ENCODE data around the gene ITGAV. TPM values are rescaled to one million over a fixed set of nuclear protein-coding genes. Genes with fewer than 3 reads are reported as not detected.
"Not testable (repeated sequence)": the region's sequence is repeated elsewhere in the genome, so short reads cannot be mapped to it uniquely, and the experiment has no call there.

Gene ITGAV
- total RNA-seq, 1 donor from 2014 or later, result 115 TPM

DNA sequence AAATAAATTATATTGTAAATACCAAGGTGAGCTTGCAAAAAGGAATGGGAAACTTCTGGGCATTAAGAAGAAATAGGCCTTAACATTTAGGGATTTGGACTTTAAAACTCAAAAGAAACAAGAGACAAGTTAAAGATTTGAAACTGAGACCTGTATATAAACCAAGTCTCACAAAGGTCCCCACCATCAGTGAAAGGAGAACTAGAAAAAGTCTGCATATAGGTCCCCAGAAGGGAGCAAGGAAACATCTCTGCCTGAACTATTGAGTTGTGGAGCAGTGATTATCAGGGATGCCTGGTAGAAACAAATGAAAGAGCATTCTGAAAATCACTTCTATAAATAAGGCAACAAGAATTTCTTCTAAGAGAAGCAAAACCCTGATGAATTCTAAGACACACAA, 30.5 kb upstream of the ITGAV start:
- DNase-seq (ENCODE audit: low spot score in 2 of 2), result no peak
- Histone ChIP-seq H3K9me3 (no peaks in the 10 kb centered on the region), H3K4me3 (no peak overlapping the region), H3K27me3 (no peaks in the 10 kb centered on the region), H3K27ac (no peak overlapping the region), H3K36me3 (no peaks in the 10 kb centered on the region), H3K4me1 (no peaks in the 10 kb centered on the region)
- intact Hi-C loops (cut with DNase I), result no loop called here
- TF ChIP-seq, protein P1, sequence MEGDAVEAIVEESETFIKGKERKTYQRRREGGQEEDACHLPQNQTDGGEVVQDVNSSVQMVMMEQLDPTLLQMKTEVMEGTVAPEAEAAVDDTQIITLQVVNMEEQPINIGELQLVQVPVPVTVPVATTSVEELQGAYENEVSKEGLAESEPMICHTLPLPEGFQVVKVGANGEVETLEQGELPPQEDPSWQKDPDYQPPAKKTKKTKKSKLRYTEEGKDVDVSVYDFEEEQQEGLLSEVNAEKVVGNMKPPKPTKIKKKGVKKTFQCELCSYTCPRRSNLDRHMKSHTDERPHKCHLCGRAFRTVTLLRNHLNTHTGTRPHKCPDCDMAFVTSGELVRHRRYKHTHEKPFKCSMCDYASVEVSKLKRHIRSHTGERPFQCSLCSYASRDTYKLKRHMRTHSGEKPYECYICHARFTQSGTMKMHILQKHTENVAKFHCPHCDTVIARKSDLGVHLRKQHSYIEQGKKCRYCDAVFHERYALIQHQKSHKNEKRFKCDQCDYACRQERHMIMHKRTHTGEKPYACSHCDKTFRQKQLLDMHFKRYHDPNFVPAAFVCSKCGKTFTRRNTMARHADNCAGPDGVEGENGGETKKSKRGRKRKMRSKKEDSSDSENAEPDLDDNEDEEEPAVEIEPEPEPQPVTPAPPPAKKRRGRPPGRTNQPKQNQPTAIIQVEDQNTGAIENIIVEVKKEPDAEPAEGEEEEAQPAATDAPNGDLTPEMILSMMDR (IDR thresholded peaks at IDR 0.05), result no peak

DNA sequence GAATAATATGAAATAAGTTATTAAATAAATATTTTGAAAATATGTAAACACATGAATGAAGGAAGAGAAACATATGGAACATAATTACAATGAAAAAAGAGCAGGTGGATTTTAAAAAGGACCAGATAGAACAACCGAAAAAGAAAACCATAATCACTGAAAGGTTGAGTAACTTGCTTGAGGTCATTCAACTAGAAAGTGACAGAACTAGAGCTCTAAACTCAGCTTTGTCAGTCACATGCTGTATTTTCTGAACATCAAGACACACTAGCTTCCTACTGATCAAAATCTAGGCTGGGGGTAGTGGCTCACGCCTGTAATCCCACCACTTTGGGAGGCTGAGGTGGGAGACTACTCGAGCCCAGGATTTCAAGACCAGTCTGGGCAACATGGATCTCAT, 30.0 kb upstream of the ITGAV start:
- H3K27ac ChIP-seq, result no peak overlapping the region
- H3K4me3 ChIP-seq, result no peak overlapping the region
- H3K36me3 ChIP-seq, result no peaks in the 10 kb centered on the region
- intact Hi-C loops (cut with DNase I), result no loop called here
- no peaks in the 10 kb centered on the region for H3K27me3 ChIP-seq
- DNase-seq (ENCODE audit: low spot score in 2 of 2), result no peak
- TF ChIP-seq, protein P1 (IDR thresholded peaks at IDR 0.05), result no peak
- no peaks in the 10 kb centered on the region for H3K9me3 ChIP-seq
- H3K4me1 ChIP-seq, result no peaks in the 10 kb centered on the region

DNA sequence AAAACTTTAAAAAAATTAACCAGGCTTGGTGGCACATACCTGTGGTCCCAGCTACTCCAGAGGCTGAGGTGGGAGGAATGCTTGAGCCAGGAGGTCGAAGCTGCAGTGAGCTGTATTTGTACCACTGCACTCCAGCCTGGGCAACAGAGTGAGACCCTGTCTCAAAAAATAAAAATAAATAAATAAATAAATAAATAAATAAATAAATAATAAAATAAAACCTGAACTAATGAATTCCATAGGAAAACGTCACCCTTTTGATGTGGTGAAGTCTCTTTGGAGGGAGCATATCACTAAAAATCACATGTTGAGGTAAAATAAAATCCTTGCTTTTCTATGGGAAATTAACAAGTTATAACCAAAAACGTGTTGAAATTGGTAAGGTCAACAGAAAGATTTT, 29.6 kb upstream of the ITGAV start:
- Histone ChIP-seq H3K9me3 (no peaks in the 10 kb centered on the region), H3K27me3 (no peaks in the 10 kb centered on the region), H3K36me3 (no peaks in the 10 kb centered on the region), H3K4me3 (no peak overlapping the region), H3K27ac (no peak overlapping the region), H3K4me1 (no peaks in the 10 kb centered on the region)
- DNase-seq (ENCODE audit: low spot score in 2 of 2), result no peak
- TF ChIP-seq, protein P1 (IDR thresholded peaks at IDR 0.05), result no peak
- intact Hi-C loops (cut with DNase I), result no loop called here

DNA sequence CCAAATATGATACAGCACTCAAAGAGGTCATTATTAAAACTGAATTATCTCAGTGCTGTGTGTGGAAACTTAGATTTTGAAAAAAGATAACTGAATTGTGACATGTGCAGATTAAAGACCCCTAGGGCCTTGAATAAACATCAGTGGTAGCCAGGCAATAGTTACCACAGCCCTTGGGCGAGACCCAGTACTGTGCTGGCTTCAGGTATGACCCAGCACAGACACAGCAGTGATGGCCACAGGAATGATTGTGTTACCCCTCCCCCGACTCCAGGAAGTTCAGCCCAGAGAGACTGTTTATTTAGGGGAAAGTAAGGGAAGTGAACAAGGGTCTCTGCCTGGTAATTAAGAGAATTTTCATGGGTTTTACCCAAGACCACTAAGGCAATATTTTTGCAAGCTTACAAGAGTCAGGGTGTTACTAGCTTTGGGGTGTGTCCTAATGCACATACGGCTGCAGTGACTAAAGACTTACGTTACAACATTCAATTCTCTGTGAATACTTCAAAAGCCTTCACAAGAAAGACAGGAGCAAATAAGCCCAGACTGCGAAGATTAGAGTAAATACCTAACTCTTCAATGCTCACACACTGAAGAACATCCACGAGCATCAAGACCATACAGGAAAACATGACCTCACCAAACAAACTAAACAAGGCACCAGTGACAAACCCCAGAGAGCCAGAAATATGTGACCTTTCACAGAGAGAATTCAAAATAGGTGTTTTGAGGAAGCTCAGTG, 28.2 kb upstream of the ITGAV start:
- intact Hi-C loops (cut with DNase I), result no loop called here
- TF ChIP-seq, protein P1 (IDR thresholded peaks at IDR 0.05), result no peak
- Histone ChIP-seq H3K4me1 (no peaks in the 10 kb centered on the region), H3K36me3 (no peaks in the 10 kb centered on the region), H3K4me3 (no peak overlapping the region), H3K27ac (no peak overlapping the region), H3K9me3 (no peaks in the 10 kb centered on the region), H3K27me3 (no peaks in the 10 kb centered on the region)
- no peak for DNase-seq (ENCODE audit: low spot score in 2 of 2)

DNA sequence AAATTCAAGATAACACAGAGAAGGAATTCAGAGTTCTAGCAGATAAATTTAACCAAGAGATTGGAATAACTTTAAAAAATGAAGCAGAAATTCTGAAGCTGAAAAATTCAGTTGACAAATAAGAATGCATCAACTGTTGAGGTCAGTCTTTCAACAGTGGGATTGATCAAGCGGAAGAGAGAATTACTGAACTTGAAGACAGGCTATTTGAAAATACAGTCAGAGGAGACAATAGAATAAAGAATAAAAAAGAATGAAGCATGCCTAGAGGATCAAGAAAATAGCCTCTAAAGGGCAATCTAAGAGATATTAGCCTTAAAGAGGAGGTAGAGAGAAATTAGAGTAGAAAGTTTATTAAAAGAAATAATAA, 27.7 kb upstream of the ITGAV start:
- TF ChIP-seq, protein P1 (IDR thresholded peaks at IDR 0.05), result no peak
- no peak for DNase-seq (ENCODE audit: low spot score in 2 of 2)
- Histone ChIP-seq H3K27me3 (no peaks in the 10 kb centered on the region), H3K27ac (no peak overlapping the region), H3K36me3 (no peaks in the 10 kb centered on the region), H3K9me3 (no peaks in the 10 kb centered on the region), H3K4me3 (no peak overlapping the region), H3K4me1 (no peaks in the 10 kb centered on the region)
- intact Hi-C loops (cut with DNase I), result no loop called here

DNA sequence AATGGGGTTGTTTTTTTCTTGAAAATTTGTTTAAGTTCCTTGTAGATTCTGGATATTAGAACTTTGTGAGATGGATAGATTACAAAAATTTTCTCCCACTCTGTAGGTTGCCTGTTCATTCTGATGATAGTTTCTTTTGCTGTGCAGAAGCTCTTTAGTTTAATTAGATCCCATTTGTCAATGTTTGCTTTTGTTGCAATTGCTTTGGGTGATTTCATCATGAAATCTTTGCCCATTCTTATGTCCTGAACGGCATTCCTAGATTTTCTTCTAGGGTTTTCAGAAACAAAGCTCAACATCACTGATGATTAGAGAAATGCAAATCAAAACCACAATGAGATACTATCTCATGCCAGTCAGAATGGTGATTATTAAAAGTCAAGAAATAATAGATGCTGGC, 21.3 kb upstream of the ITGAV start:
- H3K27me3 ChIP-seq; H3K4me3 ChIP-seq; DNase-seq (ENCODE audit: low spot score in 2 of 2); H3K9me3 ChIP-seq; H3K4me1 ChIP-seq; H3K36me3 ChIP-seq; H3K27ac ChIP-seq; intact Hi-C loops (cut with DNase I): not testable (repeated sequence)

DNA sequence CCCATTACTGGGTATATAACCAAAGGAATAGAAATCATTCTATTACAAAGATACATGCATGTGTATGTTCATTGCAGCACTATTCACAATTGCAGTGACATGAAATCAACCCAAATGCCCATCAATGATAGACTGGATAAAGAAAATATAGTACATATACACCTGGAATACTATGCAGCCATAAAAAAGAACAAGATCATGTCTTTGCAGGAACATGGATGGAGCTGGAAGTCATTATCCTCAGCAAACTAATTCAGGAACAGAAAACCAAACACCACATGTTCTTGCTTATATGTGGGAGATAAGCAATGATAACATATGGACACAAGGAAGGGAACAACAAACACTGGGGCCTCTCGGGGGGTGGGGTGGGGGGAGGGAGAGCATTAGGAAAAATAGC, 20.7 kb upstream of the ITGAV start:
- H3K27me3 ChIP-seq; H3K27ac ChIP-seq; H3K4me1 ChIP-seq; intact Hi-C loops (cut with DNase I); H3K36me3 ChIP-seq; H3K9me3 ChIP-seq; H3K4me3 ChIP-seq; DNase-seq (ENCODE audit: low spot score in 2 of 2): not testable (repeated sequence)
